Panc1 (cell line): ENCODE data around the gene MEF2A. TPM values are rescaled to one million over a fixed set of nuclear protein-coding genes. Genes with fewer than 3 reads are reported as not detected.

Source experiments
- ATAC-seq: fragments of 200-7000 bp; cut with Tn5 transposase; 2 replicates; pipeline ENCODE4 v1.9.1; 2020; ENCODE audit warnings: mild to moderate bottlenecking, moderate library complexity
- BruUV-seq: library from RNA; stranded (reverse); fragments of 400-500 nt; replicated peaks from 2 replicates; lab custom pipeline; 2021; lab: Mats Ljungman, UMichigan
- CTCF ChIA-PET: fragments of 300-600 bp; sonication (Branson Sonifier 250); formaldehyde crosslinking; loops from one replicate; lab custom pipeline; 2022; ENCODE audit warnings: antibody characterized with exemption; lab: Charles Lee
- POLR2A ChIA-PET: fragments of 300-600 bp; sonication (Branson Sonifier 250); formaldehyde crosslinking; loops from one replicate; lab custom pipeline; 2022; ENCODE audit warnings: antibody characterized with exemption; lab: Charles Lee
- DNase-seq: peaks from one replicate; pipeline ENCODE4 v3.0.0-alpha.2; 2010; ENCODE audit warnings: low read depth, low spot score
- H3K27ac ChIP-seq: 2 replicates; pipeline ENCODE4 v1.5.1; 2011; ENCODE audit warnings: mild to moderate bottlenecking, low read length, inconsistent platforms
- H3K27me3 ChIP-seq: fragments of 200-500 bp; sonication (Bioruptor generic); 2 replicates; pipeline ENCODE4 v1.6.0; 2014; ENCODE audit warnings: low read length, inconsistent platforms; ENCODE audit not compliant: control insufficient read depth, insufficient read depth
- H3K36me3 ChIP-seq: fragments of 200-500 bp; sonication (Bioruptor generic); 2 replicates; pipeline ENCODE4 v1.5.1; 2014; ENCODE audit warnings: inconsistent platforms, mild to moderate bottlenecking, low read length, moderate library complexity; ENCODE audit not compliant: control insufficient read depth, insufficient read depth
- H3K4me1 ChIP-seq: 2 replicates; pipeline ENCODE4 v1.5.1; 2011; ENCODE audit warnings: inconsistent platforms, mild to moderate bottlenecking, low read length, moderate library complexity; ENCODE audit not compliant: control insufficient read depth, insufficient read depth
- H3K4me3 ChIP-seq, 2 experiments: 2 replicates each; pipeline ENCODE4 v1.5.1; 2011 to 2012; ENCODE audit warnings: low read depth in 2 of 2, low read length in 2 of 2, mild to moderate bottlenecking in 2 of 2, inconsistent platforms in 1 of 2, moderate library complexity in 1 of 2
- H3K9me3 ChIP-seq: fragments of 200-500 bp; sonication (Bioruptor generic); 2 replicates; pipeline ENCODE4 v1.5.1; 2014; ENCODE audit warnings: low read depth, mild to moderate bottlenecking, inconsistent platforms, low read length, moderate library complexity; ENCODE audit not compliant: control insufficient read depth, insufficient read depth
- POLR2AphosphoS5 ChIP-seq: IDR thresholded peaks from 2 replicates; pipeline ENCODE4 v1.6.1; 2012; ENCODE audit warnings: mild to moderate bottlenecking, low read depth, low read length, moderate library complexity
- SIN3A ChIP-seq: IDR thresholded peaks from 2 replicates; pipeline ENCODE4 v1.6.1; 2012; ENCODE audit warnings: low read depth, mild to moderate bottlenecking, low read length, moderate library complexity, borderline replicate concordance; ENCODE audit not compliant: insufficient read depth
- TCF7L2 ChIP-seq: IDR thresholded peaks from 2 replicates; pipeline ENCODE4 v1.6.1; 2011; ENCODE audit warnings: mild to moderate bottlenecking, low read depth, low read length, inconsistent platforms
- in situ Hi-C: cut with HindIII; loops from 2 replicates; pipeline ENCODE4 v1.10.0; 2016; ENCODE audit warnings: low sequenced_read_pairs, low pct_unique_long_range_greater_than_20kb
- intact Hi-C: fragments of 100-400 bp; cut with micrococcal nuclease; formaldehyde crosslinking; loops from one replicate; pipeline ENCODE4 v1.10.0; 2022; ENCODE audit not compliant: unreplicated experiment
- total RNA-seq: library from RNA; stranded (reverse); gene quantifications from one replicate; pipeline ENCODE4 v1.2.1, GENCODE V29; 2021; ENCODE audit not compliant: unreplicated experiment
- TF ChIP-seq, protein P1 (sequence below): fragments of 450-650 bp; IDR thresholded peaks from 2 replicates; pipeline ENCODE4 v1.5.1; 2017; ENCODE audit warnings: mild to moderate bottlenecking
- TF ChIP-seq, protein P2 (sequence below), 2 experiments: IDR thresholded peaks; 2 replicates each; pipeline ENCODE4 v1.6.1; 2011 to 2012; ENCODE audit warnings: low read depth in 2 of 2, control low read depth in 1 of 2, low read length in 1 of 2, mild to moderate bottlenecking in 1 of 2, moderate library complexity in 1 of 2; ENCODE audit not compliant: insufficient read depth in 1 of 2

Gene MEF2A
- total RNA-seq, 1 experiment from 2014 or later, result 31.1 TPM

DNA sequence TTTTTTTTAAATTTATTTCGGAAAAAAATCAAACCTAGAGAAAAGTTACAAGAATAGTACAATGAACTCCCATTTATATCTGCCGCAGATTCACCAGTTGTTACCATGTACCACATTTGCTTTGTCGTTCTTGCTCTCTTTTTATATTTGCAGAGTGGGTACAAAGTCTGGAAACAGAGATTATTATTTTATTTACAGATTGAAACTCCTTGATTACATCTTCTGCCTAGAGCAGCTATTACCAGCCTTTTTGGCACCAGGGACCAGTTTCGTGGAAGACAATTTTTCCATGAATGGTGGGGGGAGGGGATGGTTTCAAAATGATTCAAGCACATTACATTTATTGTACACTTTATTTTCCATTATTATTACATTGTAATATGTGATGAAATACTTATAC, 8.3 kb downstream of the MEF2A start:
- Histone ChIP-seq H3K27me3 (no peaks in the 10 kb centered on the region), H3K36me3 (no peaks in the 10 kb centered on the region), H3K27ac (no peak overlapping the region), H3K4me1 (peaks cover under 1% of the 10 kb centered on the region; the same call in 1 of the 2 replicates), H3K4me3 (no peak overlapping the region), H3K9me3 (no peaks in the 10 kb centered on the region)
- CTCF ChIA-PET, result no interaction called here
- DNase-seq (no peak), ATAC-seq (no peak)
- in situ Hi-C loops, result no loop called here
- no TSS peak for BruUV-seq
- TF ChIP-seq SIN3A, result no peak
- TF ChIP-seq, protein P1, sequence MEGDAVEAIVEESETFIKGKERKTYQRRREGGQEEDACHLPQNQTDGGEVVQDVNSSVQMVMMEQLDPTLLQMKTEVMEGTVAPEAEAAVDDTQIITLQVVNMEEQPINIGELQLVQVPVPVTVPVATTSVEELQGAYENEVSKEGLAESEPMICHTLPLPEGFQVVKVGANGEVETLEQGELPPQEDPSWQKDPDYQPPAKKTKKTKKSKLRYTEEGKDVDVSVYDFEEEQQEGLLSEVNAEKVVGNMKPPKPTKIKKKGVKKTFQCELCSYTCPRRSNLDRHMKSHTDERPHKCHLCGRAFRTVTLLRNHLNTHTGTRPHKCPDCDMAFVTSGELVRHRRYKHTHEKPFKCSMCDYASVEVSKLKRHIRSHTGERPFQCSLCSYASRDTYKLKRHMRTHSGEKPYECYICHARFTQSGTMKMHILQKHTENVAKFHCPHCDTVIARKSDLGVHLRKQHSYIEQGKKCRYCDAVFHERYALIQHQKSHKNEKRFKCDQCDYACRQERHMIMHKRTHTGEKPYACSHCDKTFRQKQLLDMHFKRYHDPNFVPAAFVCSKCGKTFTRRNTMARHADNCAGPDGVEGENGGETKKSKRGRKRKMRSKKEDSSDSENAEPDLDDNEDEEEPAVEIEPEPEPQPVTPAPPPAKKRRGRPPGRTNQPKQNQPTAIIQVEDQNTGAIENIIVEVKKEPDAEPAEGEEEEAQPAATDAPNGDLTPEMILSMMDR, result no peak
- no peak for TF ChIP-seq POLR2AphosphoS5
- TF ChIP-seq TCF7L2, result no peak
- TF ChIP-seq, protein P2, sequence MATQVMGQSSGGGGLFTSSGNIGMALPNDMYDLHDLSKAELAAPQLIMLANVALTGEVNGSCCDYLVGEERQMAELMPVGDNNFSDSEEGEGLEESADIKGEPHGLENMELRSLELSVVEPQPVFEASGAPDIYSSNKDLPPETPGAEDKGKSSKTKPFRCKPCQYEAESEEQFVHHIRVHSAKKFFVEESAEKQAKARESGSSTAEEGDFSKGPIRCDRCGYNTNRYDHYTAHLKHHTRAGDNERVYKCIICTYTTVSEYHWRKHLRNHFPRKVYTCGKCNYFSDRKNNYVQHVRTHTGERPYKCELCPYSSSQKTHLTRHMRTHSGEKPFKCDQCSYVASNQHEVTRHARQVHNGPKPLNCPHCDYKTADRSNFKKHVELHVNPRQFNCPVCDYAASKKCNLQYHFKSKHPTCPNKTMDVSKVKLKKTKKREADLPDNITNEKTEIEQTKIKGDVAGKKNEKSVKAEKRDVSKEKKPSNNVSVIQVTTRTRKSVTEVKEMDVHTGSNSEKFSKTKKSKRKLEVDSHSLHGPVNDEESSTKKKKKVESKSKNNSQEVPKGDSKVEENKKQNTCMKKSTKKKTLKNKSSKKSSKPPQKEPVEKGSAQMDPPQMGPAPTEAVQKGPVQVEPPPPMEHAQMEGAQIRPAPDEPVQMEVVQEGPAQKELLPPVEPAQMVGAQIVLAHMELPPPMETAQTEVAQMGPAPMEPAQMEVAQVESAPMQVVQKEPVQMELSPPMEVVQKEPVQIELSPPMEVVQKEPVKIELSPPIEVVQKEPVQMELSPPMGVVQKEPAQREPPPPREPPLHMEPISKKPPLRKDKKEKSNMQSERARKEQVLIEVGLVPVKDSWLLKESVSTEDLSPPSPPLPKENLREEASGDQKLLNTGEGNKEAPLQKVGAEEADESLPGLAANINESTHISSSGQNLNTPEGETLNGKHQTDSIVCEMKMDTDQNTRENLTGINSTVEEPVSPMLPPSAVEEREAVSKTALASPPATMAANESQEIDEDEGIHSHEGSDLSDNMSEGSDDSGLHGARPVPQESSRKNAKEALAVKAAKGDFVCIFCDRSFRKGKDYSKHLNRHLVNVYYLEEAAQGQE (IDR thresholded peaks at IDR 0.05; ENCODE audit: insufficient read depth in 1 of 2, low read depth in 2 of 2, low read length in 1 of 2), result no peak
- POLR2A ChIA-PET, result no interaction called here
- intact Hi-C loops, result no loop called here

DNA sequence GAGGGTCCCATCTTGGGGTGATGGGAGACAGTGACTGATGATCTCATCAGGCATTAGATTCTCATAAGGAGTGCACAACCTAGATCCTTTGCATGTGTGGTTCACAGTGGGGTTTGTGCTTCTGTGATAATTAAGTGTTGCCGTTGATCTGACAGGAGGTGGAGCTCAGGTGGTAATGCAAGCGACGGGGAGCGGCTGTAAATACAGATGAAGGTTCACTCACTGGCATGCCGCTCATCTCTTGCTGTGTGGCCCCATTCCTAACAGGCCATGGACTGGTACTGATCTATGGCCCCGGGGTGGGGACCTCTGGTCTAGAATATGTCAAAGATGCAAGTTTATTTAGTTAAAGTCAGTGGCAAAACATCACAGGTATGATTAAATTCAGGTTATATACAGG, 8.7 kb downstream of the MEF2A start:
- intact Hi-C loops (no loop called here), in situ Hi-C loops (no loop called here)
- Histone ChIP-seq H3K36me3 (no peaks in the 10 kb centered on the region), H3K27ac (no peak overlapping the region), H3K4me3 (no peak overlapping the region), H3K27me3 (no peaks in the 10 kb centered on the region), H3K4me1 (no peaks in the 10 kb centered on the region), H3K9me3 (no peaks in the 10 kb centered on the region)
- DNase-seq (no peak), ATAC-seq (no peak)
- no peak for TF ChIP-seq POLR2AphosphoS5
- TF ChIP-seq, protein P2 (IDR thresholded peaks at IDR 0.05; ENCODE audit: insufficient read depth in 1 of 2, low read depth in 2 of 2, low read length in 1 of 2), result no peak
- TF ChIP-seq SIN3A, result no peak
- no peak for TF ChIP-seq TCF7L2
- TF ChIP-seq, protein P1, result no peak
- CTCF ChIA-PET, result no interaction called here
- BruUV-seq, result no TSS peak
- POLR2A ChIA-PET, result no interaction called here
